NT2/D1 (cell line): ENCODE measurements around the gene KIF18A.
"Not testable (repeated sequence)": the region's sequence is repeated elsewhere in the genome, so short reads cannot be mapped to it uniquely, and the experiment has no call there.

Experiments used
- DNase-seq: peaks from one replicate; pipeline ENCODE4 v3.0.0-alpha.2; 2011; ENCODE audit warnings: low read depth, low spot score
- H3K27me3 ChIP-seq: 2 replicates; pipeline ENCODE4 v1.6.0; 2011; ENCODE audit warnings: mild to moderate bottlenecking; ENCODE audit not compliant: insufficient read length, insufficient read depth
- H3K36me3 ChIP-seq: 2 replicates; pipeline ENCODE4 v1.6.1; 2011; ENCODE audit warnings: mild to moderate bottlenecking, low read length, mixed read lengths; ENCODE audit not compliant: insufficient read depth, insufficient read length
- H3K4me1 ChIP-seq: 2 replicates; pipeline ENCODE4 v1.5.1; 2011; ENCODE audit not compliant: insufficient read depth, insufficient read length
- H3K4me3 ChIP-seq: 2 replicates; pipeline ENCODE4 v1.5.1; 2011; ENCODE audit warnings: low read depth; ENCODE audit not compliant: insufficient read length
- H3K9ac ChIP-seq: 2 replicates; pipeline ENCODE4 v1.6.0; 2011; ENCODE audit warnings: low read depth; ENCODE audit not compliant: insufficient read length
- H3K9me3 ChIP-seq: 2 replicates; pipeline ENCODE4 v1.5.1; 2011; ENCODE audit warnings: mild to moderate bottlenecking, low read length; ENCODE audit not compliant: insufficient read depth
- SUZ12 ChIP-seq: IDR thresholded peaks from 2 replicates; pipeline ENCODE4 v1.6.1; 2011; ENCODE audit not compliant: insufficient read length, insufficient read depth; ENCODE audit errors: extremely low read depth
- YY1 ChIP-seq: IDR thresholded peaks from 2 replicates; pipeline ENCODE4 v1.6.1; 2011; ENCODE audit not compliant: insufficient read length, insufficient read depth
- ZNF274 ChIP-seq: IDR thresholded peaks from 2 replicates; pipeline ENCODE4 v1.6.1; 2011; ENCODE audit warnings: mild to moderate bottlenecking, low read depth, low read length

The KIF18A gene

GRCh38 chr11:28140689-28141455 lies 32.9 kb upstream of the KIF18A start:
- Histone ChIP-seq H3K4me1 (no peaks in the 10 kb centered on the region), H3K9ac (no peak overlapping the region), H3K27me3 (no peaks in the 10 kb centered on the region), H3K36me3 (no peaks in the 10 kb centered on the region), H3K9me3 (peaks cover 34% of the 10 kb centered on the region), H3K4me3 (no peak overlapping the region)
- TF ChIP-seq ZNF274 (no peak), SUZ12 (no peak), YY1 (no peak)
- DNase-seq = no peak

GRCh38 chr11:28139841-28140415 lies 32.0 kb upstream of the KIF18A start:
- H3K4me3 ChIP-seq = no peak overlapping the region
- peaks cover 4% of the 10 kb centered on the region for H3K36me3 ChIP-seq
- TF ChIP-seq ZNF274 (no peak), YY1 (no peak), SUZ12 (no peak)
- H3K4me1 ChIP-seq = no peaks in the 10 kb centered on the region
- DNase-seq = peak; percentile 57
- H3K9ac ChIP-seq = no peak overlapping the region
- peaks cover 42% of the 10 kb centered on the region for H3K9me3 ChIP-seq
- no peaks in the 10 kb centered on the region for H3K27me3 ChIP-seq

- H3K9ac ChIP-seq = no peak overlapping the region
- peaks cover 7% of the 10 kb centered on the region for H3K36me3 ChIP-seq
- no peaks in the 10 kb centered on the region for H3K27me3 ChIP-seq
- no peak for TF ChIP-seq ZNF274
- no peak for TF ChIP-seq YY1
- no peak for TF ChIP-seq SUZ12
- H3K9me3 ChIP-seq = peaks cover 52% of the 10 kb centered on the region
- no peaks in the 10 kb centered on the region for H3K4me1 ChIP-seq
- DNase-seq = no peak
- no peak overlapping the region for H3K4me3 ChIP-seq
Measured at GRCh38 chr11:28137832-28138231, 29.9 kb upstream of the KIF18A start.

GRCh38 chr11:28137366-28137765 lies 29.4 kb upstream of the KIF18A start:
- TF ChIP-seq ZNF274 (no peak), SUZ12 (no peak), YY1 (no peak)
- Histone ChIP-seq H3K9me3 (peaks cover 52% of the 10 kb centered on the region), H3K9ac (no peak overlapping the region), H3K4me3 (no peak overlapping the region), H3K4me1 (no peaks in the 10 kb centered on the region), H3K27me3 (no peaks in the 10 kb centered on the region), H3K36me3 (peaks cover 7% of the 10 kb centered on the region)
- DNase-seq = no peak

GRCh38 chr11:28136157-28136556 lies 28.2 kb upstream of the KIF18A start:
- H3K36me3 ChIP-seq, H3K4me1 ChIP-seq, H3K27me3 ChIP-seq, H3K4me3 ChIP-seq, H3K9ac ChIP-seq, DNase-seq: not testable (repeated sequence)
- peaks cover 52% of the 10 kb centered on the region for H3K9me3 ChIP-seq

- Histone ChIP-seq H3K36me3 (peaks cover 9% of the 10 kb centered on the region), H3K27me3 (no peaks in the 10 kb centered on the region), H3K4me3 (no peak overlapping the region), H3K4me1 (no peaks in the 10 kb centered on the region), H3K9me3 (peaks cover 31% of the 10 kb centered on the region; the same call in 1 of the 2 replicates), H3K9ac (no peak overlapping the region)
- DNase-seq = no peak
- TF ChIP-seq ZNF274 = no peak
- no peak for TF ChIP-seq YY1
- no peak for TF ChIP-seq SUZ12
Measured at GRCh38 chr11:28133146-28133545, 25.2 kb upstream of the KIF18A start.

- DNase-seq = no peak
- Histone ChIP-seq H3K9ac (no peak overlapping the region), H3K9me3 (peaks cover 26% of the 10 kb centered on the region; the same call in 1 of the 2 replicates), H3K36me3 (peaks cover 9% of the 10 kb centered on the region), H3K27me3 (no peaks in the 10 kb centered on the region), H3K4me1 (no peaks in the 10 kb centered on the region), H3K4me3 (no peak overlapping the region)
- TF ChIP-seq ZNF274 (no peak), YY1 (no peak), SUZ12 (no peak)
Measured at GRCh38 chr11:28132548-28132947, 24.6 kb upstream of the KIF18A start.

GRCh38 chr11:28123151-28123581 lies 15.2 kb upstream of the KIF18A start:
- DNase-seq = no peak
- H3K9ac ChIP-seq = no peak overlapping the region

More at GRCh38 chr11:28123151-28123581, 15.2 kb upstream of the KIF18A start:
- no peaks in the 10 kb centered on the region for H3K9me3 ChIP-seq
- H3K27me3 ChIP-seq = no peaks in the 10 kb centered on the region
- H3K4me3 ChIP-seq = no peak overlapping the region
- no peaks in the 10 kb centered on the region for H3K36me3 ChIP-seq
- no peak for TF ChIP-seq YY1
- no peak for TF ChIP-seq ZNF274
- no peak for TF ChIP-seq SUZ12
- no peaks in the 10 kb centered on the region for H3K4me1 ChIP-seq
